ENCODE measurements around the gene EPHB1.

- TF ChIP-seq POLR2AphosphoS5 (IDR thresholded peaks at IDR 0.05; ENCODE audit: low read depth, low read length) = no peak
- TF ChIP-seq REST (IDR thresholded peaks at IDR 0.05; ENCODE audit: insufficient read depth in 1 of 2, low read depth in 2 of 2, low read length in 2 of 2) = no peak
Observed at GRCh38 chr3:135166266-135166825, 371.3 kb downstream of the EPHB1 start.

Data from PFSK-1 (cell line).